ENCODE measurements around the gene LTO1. TPM values are rescaled to one million over a fixed set of nuclear protein-coding genes. Genes with fewer than 3 reads are reported as not detected.
A peak's percentile ranks its signal among the peaks of the same experiment; 100 is the strongest.

LTO1 gene
- total and polyA plus RNA-seq, 4 donors, result 12.4 to 27.5 (median 19.4) TPM

- WGBS, 2 donors, result 78% methylated on average over 8 of the region's 8 CpGs
- Histone ChIP-seq H3K9me3 (ENCODE audit: control insufficient read depth in 4 of 4, insufficient read depth in 3 of 4, low read length in 3 of 4) (peaks cover 0 to 2% (median 0%) of the 10 kb centered on the region in 4 donors), H3K27me3 (ENCODE audit: control insufficient read depth in 3 of 3, insufficient read depth in 3 of 3, low read length in 2 of 3) (peaks cover 0 to 53% (median 17%) of the 10 kb centered on the region in 3 donors), H3K4me1 (ENCODE audit: control insufficient read depth in 5 of 5, insufficient read depth in 5 of 5, low read length in 5 of 5) (no peaks in the 10 kb centered on the region), H3K9ac (ENCODE audit: insufficient read depth in 1 of 2, low read length in 2 of 2) (no peak overlapping the region), H3K27ac (ENCODE audit: low read depth in 1 of 2, low read length in 1 of 2) (no peak overlapping the region), H3K36me3 (ENCODE audit: control insufficient read depth in 4 of 4, insufficient read depth in 4 of 4, low read length in 4 of 4) (no peaks in the 10 kb centered on the region), H3K4me3 (no peak overlapping the region)
- ATAC-seq (ENCODE audit: insufficient read depth, low FRiP score), result no peak
- DNase-seq, result no peak
- no peak for TF ChIP-seq CTCF (IDR thresholded peaks at IDR 0.05; ENCODE audit: control extremely low read depth, extremely low read depth)
These were observed 43.8 kb upstream of the LTO1 start for GRCh38 chr11:69718912-69719311.

GRCh38 chr11:69718147-69718546, 43.0 kb upstream of the LTO1 start:
- Histone ChIP-seq H3K36me3 (ENCODE audit: control insufficient read depth in 4 of 4, insufficient read depth in 4 of 4, low read length in 4 of 4) (no peaks in the 10 kb centered on the region), H3K9me3 (ENCODE audit: control insufficient read depth in 4 of 4, insufficient read depth in 3 of 4, low read length in 3 of 4) (peaks cover 0 to 2% (median 0%) of the 10 kb centered on the region in 4 donors), H3K27ac (ENCODE audit: low read depth in 1 of 2, low read length in 1 of 2) (no peak overlapping the region), H3K4me1 (ENCODE audit: control insufficient read depth in 5 of 5, insufficient read depth in 5 of 5, low read length in 5 of 5) (no peaks in the 10 kb centered on the region), H3K9ac (ENCODE audit: insufficient read depth in 1 of 2, low read length in 2 of 2) (no peak overlapping the region), H3K27me3 (ENCODE audit: control insufficient read depth in 3 of 3, insufficient read depth in 3 of 3, low read length in 2 of 3) (peaks cover 0 to 53% (median 17%) of the 10 kb centered on the region in 3 donors), H3K4me3 (no peak overlapping the region)
- no peak for ATAC-seq (ENCODE audit: insufficient read depth, low FRiP score)
- peak; percentile 19 to 34 (median 33) for DNase-seq
- no peak for TF ChIP-seq CTCF (IDR thresholded peaks at IDR 0.05; ENCODE audit: control extremely low read depth, extremely low read depth)
- WGBS, 2 donors, result 1 to 4% methylated on average over 13 of the region's 13 CpGs

- 56 to 59% methylated on average over 6 of the region's 6 CpGs for WGBS, 2 donors
- ATAC-seq (ENCODE audit: insufficient read depth, low FRiP score) (no peak), DNase-seq (no peak)
- no peak for TF ChIP-seq CTCF (IDR thresholded peaks at IDR 0.05; ENCODE audit: control extremely low read depth, extremely low read depth)
- H3K9ac ChIP-seq (ENCODE audit: insufficient read depth in 1 of 2, low read length in 2 of 2), result no peak overlapping the region
- H3K4me3 ChIP-seq, result no peak overlapping the region
- H3K9me3 ChIP-seq (ENCODE audit: control insufficient read depth in 4 of 4, insufficient read depth in 3 of 4, low read length in 3 of 4), result peaks cover 0 to 4% (median 0%) of the 10 kb centered on the region in 4 donors
- H3K4me1 ChIP-seq (ENCODE audit: control insufficient read depth in 5 of 5, insufficient read depth in 5 of 5, low read length in 5 of 5), result no peaks in the 10 kb centered on the region
- no peaks in the 10 kb centered on the region for H3K36me3 ChIP-seq (ENCODE audit: control insufficient read depth in 4 of 4, insufficient read depth in 4 of 4, low read length in 4 of 4)
- H3K27me3 ChIP-seq (ENCODE audit: control insufficient read depth in 3 of 3, insufficient read depth in 3 of 3, low read length in 2 of 3), result peaks cover 0 to 53% (median 17%) of the 10 kb centered on the region in 3 donors
- no peak overlapping the region for H3K27ac ChIP-seq (ENCODE audit: low read depth in 1 of 2, low read length in 1 of 2)
These were observed 42.0 kb upstream of the LTO1 start for GRCh38 chr11:69716891-69717747.
